Left hindlimb (tissue), 1 donor: ENCODE data around the gene SECISBP2.

Source experiments
- DNase-seq: peaks from one replicate; pipeline ENCODE4 v3.0.0-alpha.2; 2018

SECISBP2 gene

GRCh38 chr9:89384783-89385182, 66.5 kb downstream of the SECISBP2 start:
- no peak for DNase-seq

- DNase-seq: no peak
Measured at GRCh38 chr9:89386206-89386605, 67.9 kb downstream of the SECISBP2 start.

- no peak for DNase-seq
Measured at GRCh38 chr9:89386797-89387196, 68.5 kb downstream of the SECISBP2 start.

GRCh38 chr9:89387197-89387849, 69.0 kb downstream of the SECISBP2 start:
- DNase-seq: no peak

GRCh38 chr9:89388084-89388867, 70.0 kb downstream of the SECISBP2 start:
- no peak for DNase-seq

GRCh38 chr9:89388868-89389177, 70.5 kb downstream of the SECISBP2 start:
- no peak for DNase-seq

- no peak for DNase-seq
Measured at GRCh38 chr9:89390068-89390555, 71.8 kb downstream of the SECISBP2 start.

GRCh38 chr9:89390578-89391116, 72.3 kb downstream of the SECISBP2 start:
- no peak for DNase-seq

- no peak for DNase-seq
Measured at GRCh38 chr9:89391585-89391984, 73.3 kb downstream of the SECISBP2 start.

- no peak for DNase-seq
Measured at GRCh38 chr9:89394412-89394811, 76.1 kb downstream of the SECISBP2 start.

- no peak for DNase-seq
Measured at GRCh38 chr9:89395931-89396710, 77.8 kb downstream of the SECISBP2 start.

GRCh38 chr9:89397471-89397870, 79.2 kb downstream of the SECISBP2 start:
- DNase-seq: no peak

GRCh38 chr9:89398621-89399020, 80.3 kb downstream of the SECISBP2 start:
- no peak for DNase-seq

- no peak for DNase-seq
Measured at GRCh38 chr9:89400403-89401116, 82.3 kb downstream of the SECISBP2 start.

GRCh38 chr9:89402695-89403427, 84.6 kb downstream of the SECISBP2 start:
- no peak for DNase-seq

GRCh38 chr9:89404074-89404473, 85.8 kb downstream of the SECISBP2 start:
- no peak for DNase-seq

GRCh38 chr9:89405826-89406225, 87.5 kb downstream of the SECISBP2 start:
- no peak for DNase-seq

- no peak for DNase-seq
Measured at GRCh38 chr9:89407070-89407469, 88.8 kb downstream of the SECISBP2 start.

- DNase-seq: no peak
Measured at GRCh38 chr9:89408628-89409101, 90.4 kb downstream of the SECISBP2 start.
